Umbilical cord (tissue), 2 donors: ENCODE results near the gene SCN9A. TPM values are rescaled to one million over a fixed set of nuclear protein-coding genes. Genes with fewer than 3 reads are reported as not detected.
"Not testable (repeated sequence)": the region's sequence is repeated elsewhere in the genome, so short reads cannot be mapped to it uniquely, and the experiment has no call there.

ENCODE experiments used
- DNase-seq: peaks from one replicate; pipeline ENCODE4 v3.0.0-alpha.2; 2015; ENCODE audit warnings: low spot score
- total RNA-seq: library from RNA; depleted of rRNA; stranded (reverse); fragments of >200 nt; gene quantifications from one replicate; pipeline ENCODE4 v1.2.3, GENCODE V29; 2014; ENCODE audit warnings: low replicate concordance; ENCODE audit not compliant: insufficient read depth

The SCN9A gene
- total RNA-seq, 1 donor from 2014 or later, result 8.2 TPM

DNA sequence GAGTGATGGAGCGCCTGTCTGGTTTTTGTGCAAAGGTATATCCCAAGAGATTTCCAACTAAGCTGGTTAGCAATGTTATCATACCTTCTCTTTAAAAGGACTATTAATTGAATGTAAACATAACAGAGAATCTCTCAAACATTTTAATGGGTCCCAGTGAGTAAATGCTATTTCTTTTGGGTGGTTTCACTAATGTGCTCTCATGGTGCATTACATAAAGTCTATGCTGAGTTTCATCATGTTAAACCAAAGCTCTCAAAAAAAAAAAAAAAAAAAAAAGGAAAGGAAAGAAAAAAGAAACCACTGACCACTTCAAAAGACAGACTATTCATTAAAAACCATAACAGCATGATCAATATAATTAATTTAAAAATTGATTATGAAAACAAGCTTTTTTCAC lies 128.8 kb downstream of the SCN9A start:
- no peak for DNase-seq

DNA sequence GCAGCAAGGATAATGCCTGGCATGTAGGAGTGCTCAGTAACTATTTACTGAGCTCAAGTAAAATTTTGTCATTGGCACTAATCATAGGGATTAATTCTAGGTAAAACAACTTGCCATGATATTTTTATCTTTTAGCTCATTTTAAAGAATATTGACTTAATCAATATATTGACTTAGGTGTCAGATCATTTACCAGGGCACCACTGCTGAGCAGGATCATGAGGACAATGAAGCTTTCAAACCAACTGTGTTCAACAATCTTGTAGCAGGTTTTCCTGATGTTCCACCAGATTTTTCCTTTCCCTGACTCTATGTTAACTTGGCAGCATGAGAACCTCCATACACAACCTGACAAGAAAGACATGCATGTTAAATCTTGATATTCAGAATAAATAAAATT lies 133.4 kb downstream of the SCN9A start:
- DNase-seq, result no peak

DNA sequence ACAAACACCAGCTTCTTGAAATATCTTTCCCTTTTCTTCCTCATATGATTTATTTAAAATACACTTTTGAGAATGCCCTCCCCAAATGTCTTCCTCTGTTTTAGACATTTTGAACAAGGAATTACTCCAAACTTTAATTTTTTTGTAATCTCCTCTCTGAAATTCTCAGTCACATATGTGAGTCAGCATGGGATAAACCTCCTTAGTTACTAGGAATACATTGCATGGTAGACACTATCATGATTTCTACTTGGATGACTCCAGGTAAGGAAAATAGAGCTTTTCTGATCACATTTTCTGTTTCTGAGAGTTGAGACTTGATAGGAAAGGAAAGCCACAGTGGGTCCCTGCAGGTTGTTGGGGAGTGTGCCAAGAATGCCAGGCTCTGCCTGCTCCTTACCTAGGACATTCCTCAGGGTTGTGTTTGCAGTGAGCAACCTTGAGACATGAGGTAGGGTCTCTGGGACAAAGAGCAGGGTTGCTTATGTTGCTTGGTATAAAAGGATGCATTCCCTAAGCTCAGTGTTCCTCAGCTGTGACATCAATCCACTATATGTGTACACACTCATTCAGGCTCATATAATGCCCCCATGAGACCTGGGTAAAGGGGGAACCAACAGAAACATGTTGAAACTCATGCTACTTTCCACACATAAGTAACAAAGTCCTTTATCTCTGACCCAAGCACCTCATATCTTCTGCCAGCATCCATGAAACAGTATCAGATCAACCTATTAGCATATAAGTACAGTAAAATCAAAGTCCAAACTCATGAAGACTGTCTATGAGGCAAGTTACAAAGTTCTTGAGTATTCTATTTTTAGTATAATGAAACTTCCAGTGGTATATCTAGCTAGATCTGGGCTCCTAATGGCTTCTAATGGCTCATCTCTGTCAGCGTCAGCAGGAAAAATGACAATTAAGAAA lies 135.1 kb downstream of the SCN9A start:
- no peak for DNase-seq

DNA sequence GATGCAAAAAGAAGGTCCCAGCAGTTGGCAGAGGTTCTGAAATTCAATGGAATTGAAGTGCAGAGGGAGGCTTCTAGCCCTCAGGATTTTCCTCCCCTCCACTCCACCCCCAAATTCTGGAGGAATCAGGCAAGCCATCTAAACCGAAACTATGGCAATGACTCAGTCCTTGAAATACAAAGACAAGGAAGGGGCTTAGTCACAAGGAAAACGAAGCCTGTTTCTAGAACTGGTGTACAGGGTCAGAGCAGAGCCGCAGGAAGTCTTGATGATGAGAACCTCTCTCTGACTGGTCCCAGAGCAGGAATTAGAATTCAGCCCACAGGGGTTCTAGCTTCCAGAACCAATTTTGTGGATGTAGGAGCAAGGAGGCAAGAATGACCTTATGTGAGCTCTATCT lies 136.2 kb downstream of the SCN9A start:
- no peak for DNase-seq

DNA sequence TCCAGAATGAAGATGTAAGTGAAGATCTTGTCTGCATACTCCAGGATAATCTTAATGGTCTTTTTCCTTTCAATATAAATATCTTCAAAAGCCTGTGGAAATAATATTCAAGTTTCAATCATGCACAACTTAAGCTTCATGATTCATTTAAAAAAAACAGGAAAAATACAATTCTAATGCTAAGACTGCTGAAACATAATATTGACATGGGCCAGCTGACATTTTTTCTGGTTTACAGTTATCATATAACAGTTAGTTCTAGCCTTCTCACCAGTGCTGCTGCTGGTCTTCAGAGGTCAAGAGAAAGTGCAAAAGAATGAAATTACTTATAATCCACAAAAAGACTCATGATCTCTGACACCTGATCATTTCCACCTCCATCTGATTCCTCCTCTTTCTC lies 137.6 kb downstream of the SCN9A start:
- no peak for DNase-seq

DNA sequence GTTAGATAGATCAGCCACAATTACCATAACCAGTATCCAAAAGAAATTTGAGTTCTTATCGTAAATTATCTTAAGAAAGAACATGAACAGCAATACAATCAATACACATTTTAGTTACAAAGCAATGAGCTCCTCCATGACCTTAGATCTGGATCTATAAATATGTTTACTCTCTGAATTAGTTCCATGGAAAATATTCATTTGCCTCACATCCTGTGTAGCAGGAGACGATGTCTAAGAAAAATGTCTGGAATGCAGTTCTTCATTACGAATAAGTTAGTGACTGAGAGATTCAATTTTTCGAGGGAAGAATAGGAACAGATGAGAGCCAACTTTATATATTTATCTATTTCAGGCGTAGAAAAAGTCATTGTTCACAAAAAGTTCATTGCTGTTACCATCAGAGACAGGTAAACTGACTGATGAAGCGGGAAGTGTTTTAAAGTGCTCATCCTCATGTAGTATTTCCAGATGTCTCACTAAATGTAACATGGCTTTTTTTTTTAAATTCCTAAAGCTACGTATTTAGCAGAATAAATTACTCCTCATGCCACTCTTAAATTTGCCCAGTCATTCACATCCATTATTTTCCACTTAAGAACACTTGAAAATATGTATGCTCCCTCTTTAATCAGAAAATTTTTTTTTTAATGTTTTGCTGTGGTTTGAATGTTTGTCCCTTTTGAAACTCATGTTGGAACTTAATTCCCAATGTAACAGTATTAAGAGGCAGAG lies 141.5 kb downstream of the SCN9A start:
- DNase-seq, result peak; percentile 6

DNA sequence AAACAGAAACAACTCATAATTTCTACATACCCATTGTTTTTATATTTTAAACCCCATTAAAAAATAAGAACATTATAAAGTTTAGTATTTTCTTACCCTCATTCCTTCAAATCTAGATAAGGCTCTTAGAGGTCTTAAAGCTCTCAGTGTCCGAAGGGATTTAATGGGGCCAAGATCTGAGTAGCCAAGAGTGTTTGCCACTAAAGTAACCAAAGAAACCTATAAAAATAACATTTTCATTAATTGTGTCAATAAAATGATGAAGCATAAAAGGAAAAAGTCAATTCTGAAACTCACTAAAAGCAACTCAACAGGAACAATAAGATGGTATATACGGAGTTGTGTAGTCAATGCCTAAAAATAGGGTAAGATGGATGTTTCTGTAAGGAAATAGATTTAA lies 142.5 kb downstream of the SCN9A start:
- no peak for DNase-seq

DNA sequence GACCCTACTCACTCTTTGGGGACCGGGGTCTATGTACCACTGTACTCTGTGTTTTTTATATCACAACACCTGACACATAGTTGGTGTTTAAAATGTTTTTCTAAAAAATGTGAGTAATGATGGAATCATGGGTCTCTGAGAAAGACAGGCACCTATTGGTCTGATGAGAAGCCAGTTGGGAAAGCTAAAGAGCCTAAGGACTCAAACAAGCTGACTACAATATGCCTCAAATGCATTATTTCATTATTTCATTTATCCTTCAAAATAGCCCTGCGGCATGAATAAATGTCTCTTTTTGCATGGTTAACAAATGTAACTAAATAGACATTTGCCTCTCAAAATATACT lies 145.0 kb downstream of the SCN9A start:
- no peak for DNase-seq

DNA sequence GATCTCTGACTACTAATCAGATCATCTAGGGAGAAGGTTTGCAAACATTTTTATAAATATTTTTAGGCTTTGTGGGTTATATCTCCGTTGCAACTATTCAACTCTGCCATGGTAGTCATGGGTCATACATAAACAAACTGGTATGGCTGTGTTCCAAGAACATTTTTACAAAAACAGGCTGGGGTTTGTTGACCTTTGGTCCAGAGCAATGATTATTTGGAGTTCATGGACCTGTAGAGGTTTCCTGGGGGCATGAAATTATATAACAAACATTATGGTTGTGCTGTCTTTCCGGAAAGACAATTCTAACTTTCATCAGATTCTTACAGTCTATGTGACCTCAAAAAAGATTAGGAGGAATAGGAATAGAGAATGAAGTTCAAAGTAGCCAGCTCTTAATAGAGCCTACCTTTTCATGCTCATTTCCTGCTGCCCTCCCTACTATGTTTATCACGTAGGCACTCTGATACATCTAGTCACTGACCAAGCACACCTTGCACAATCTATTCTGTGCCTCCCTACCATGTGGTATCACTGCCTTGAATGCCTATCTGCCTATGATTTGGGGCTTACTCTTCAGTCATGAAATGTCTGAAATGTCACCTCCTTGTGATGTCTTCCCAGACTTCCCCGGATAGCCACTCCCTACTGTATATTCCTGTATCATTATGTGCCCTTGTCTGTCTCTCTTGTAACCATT lies 145.6 kb downstream of the SCN9A start:
- DNase-seq, result no peak

DNA sequence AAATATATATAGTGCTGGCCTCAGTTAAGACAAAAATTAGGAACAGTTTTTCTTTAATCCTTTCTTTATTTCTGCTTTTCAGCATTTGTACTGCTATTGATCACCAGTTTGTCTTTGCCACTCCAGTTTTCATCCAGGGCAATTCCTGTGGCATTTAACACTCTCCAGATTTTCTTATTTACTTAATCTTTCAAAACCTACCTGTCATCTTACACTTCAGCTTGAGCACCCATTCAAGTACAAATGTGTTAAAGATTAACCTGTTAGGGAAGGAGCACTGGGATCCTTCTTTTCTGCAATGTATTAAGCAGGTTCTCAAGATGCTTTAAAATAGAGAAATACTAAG lies 146.1 kb downstream of the SCN9A start:
- no peak for DNase-seq

DNA sequence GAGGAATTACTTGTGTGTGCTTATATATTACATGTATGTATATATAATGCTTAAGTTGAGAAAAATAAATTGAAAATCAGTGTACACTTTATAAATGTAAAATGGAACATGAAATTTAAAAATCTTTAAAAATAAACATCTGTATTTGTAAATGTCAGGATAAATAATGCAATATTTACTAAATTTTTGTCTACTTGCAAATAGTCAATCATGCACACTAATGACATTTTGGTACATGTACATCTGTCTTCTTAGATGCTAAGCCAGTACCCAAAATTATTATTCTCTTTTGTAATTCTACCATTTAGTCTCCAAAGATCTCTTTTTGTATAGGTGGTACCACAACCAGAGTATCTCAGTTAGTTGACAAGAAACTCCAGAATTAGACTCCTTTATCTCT lies 151.5 kb downstream of the SCN9A start:
- DNase-seq, result no peak

DNA sequence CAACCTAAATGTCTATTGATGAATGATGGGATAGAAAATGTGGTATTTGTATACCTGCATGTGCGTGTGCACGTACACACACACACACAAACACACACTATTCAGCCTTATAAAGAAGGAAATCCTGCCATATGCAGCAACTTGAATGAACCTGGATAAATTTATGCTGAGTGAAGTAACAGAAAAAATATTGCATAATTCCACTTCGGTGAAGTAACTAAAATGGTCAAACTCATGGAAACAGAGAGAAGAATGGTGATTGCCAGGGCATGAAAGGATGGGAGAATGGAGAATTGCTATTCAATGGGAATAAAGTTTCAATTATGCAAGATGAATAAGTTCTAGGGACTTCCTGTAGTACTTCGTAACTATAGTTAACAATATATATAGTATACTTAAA lies 152.4 kb downstream of the SCN9A start:
- DNase-seq, result no peak

DNA sequence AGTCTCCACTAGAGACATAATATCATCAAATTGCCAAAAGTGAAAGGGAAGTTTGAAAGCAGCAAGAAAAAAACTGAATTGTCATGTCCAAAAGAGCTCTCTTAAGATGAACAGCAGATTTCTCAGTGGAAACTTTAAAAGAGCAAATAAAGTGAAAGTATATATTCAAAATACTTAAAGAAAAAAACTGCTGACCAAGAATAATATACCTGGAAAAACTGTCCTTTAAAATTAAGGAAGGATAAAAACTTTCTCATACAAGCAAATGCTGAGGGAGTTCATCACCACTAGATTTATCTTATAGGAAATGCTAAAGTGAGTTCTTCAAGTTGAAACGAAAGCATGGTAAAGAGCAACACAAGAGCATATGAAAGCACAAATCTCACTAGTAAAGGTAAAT lies 164.7 kb downstream of the SCN9A start:
- DNase-seq, result no peak

DNA sequence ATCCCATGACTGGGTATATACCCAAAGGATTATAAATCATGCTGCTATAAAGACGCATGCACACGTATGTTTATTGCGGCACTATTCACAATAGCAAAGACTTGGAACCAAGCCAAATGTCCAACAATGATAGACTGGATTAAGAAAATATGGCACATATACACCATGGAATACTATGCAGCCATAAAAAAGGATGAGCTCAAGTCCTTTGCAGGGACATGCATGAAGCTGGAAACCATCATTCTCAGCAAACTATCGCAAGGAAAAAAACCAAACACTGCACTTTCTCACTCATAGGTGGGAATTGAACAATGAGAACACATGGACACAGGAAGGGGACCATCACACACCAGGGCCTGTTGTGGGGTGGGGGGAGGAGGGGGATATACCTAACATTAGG lies 165.8 kb downstream of the SCN9A start:
- not testable (repeated sequence) for DNase-seq

DNA sequence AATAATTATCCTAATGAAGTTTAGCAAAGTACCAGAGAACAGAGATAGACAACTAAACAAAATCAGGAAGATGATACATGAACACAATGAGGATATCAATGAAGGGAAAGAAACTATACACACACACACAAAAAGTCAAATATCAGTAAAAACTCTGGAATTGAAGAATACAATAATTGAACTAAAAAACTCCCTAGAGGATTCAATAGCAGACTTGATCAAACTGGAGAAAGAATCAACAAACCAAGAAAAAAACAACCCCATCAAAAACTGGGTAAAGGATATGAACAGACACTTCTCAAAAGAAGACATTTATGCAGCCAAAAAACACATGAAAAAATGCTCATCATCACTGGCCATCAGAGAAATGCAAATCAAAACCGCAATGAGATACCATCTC lies 166.4 kb downstream of the SCN9A start:
- DNase-seq, result not testable (repeated sequence)

DNA sequence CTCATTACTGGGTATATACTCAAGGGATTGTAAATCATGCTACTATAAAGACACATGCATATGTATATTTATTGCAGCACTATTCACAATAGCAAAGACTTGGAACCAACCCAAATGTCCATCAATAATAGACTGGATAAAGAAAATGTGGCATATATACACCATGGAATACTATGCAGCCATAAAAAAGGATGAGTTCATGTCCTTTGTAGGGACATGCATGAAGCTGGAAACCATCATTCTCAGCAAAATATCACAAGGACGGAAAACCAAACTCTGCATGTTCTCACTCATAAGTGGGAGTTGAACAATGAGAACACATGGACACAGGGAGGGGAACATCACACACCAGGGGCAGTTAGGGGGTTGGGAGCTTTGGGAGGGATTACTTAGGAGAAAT lies 169.6 kb downstream of the SCN9A start:
- DNase-seq, result not testable (repeated sequence)

DNA sequence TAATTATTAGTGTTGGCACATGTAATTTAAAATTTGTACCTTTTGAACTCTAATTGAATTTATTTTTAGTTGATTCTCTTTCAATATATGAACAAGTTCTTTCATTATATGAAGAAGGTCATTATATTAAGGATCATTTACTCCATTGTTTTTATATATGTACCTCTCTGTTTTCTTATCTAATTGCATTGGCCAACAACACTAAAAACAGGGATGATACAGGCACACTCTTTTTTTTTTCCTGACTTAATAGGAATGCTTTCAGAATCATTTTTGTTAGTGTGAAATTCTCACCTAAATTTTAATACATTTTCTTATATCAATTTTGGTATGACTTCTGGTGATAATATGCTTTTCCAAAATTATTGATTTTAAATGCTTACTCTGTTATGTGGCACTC lies 173.0 kb downstream of the SCN9A start:
- DNase-seq, result no peak

DNA sequence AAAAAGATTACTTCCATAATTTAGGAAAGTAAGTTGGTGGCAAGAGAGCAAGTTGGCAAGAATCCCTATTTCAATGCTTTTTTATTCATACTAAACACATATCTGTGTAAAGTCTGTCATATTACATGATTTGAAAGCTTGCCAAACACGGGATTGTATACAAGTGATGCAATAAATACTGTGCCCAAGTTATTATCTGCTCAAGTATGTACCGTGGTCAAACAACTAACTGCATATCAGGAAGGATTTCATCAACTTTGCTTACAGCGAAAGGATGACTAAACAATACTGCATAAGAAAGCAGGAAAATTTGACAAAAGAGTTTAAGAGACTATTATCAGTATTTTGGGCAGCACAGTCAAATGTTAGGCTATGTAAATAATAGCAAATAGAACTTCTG lies 178.3 kb downstream of the SCN9A start:
- no peak for DNase-seq

DNA sequence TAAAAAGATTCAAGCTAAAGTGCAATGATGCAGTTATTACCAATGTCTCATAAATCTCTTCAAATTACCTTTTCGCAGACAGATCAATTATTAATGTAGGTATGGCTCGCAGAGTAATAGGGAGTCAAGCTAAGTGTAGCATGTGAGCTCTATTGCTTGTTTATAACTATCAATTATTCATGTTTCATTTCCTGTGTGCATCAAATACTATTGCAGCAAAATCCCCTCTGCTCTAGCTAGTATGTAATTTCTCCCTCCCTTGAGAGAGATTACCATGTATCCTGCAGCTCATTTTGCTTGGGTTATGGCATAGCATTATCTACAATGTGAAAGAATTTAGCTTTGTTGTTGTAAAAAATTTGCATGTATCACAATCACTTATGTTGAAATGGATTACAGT lies 182.3 kb downstream of the SCN9A start:
- no peak for DNase-seq

DNA sequence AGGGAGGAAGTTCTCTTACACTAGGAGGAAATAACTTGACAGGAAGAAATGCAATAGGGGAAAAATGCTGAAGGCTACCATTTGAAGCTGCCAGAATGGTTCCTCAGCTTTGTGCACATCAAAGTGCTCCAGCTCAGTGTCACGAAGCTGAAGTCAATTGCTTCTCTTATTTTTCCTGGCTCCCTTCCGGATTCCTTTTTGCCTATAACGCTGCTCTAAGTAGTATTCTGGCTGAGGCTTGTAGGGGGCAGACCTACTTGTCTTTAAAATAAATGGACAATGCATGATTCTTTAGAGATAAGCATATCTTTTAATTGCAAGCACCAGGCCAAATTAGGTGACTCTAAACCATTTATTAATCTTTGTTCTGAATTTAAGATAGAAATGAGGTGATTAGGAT lies 187.7 kb downstream of the SCN9A start:
- DNase-seq, result no peak

DNA sequence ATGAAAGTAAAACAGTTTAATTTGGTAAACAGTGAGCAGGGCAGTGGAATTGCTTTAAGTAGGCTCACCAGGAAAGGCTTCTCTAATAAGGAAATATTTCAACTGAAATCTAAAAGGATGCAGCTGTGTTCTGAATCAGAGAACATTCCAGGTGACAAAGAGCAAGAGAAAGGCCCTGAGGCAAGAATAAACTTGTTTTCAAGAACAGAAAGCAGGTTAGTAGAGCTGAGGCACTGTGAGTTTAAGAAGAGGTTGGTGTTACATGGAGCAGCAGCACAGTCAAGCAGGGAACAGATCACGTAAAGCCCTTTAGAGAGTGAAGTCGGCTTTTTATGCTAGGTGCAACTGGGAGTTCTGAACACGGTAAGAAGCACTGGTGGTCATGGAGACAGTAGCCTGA lies 191.0 kb downstream of the SCN9A start:
- DNase-seq, result peak; percentile 72

DNA sequence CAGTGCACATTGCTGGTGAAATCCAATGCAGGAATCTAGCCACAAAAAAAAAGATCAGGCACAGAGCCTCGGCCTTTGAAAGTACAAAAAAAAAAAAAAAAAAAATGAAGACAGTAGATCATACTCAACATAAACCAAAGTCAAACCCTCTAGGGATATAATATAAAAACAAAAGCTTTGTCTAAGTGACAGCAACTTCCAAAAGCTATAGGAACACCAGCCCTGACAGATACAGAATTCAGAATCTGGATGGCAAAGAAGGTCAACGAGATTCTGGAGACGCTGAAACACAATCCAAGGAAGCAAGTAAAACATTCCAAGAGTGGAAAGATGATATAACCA lies 194.0 kb downstream of the SCN9A start:
- no peak for DNase-seq
